HCT116 (cell line): Measurements from ENCODE around the gene FAM227A. TPM values are rescaled to one million over a fixed set of nuclear protein-coding genes. Genes with fewer than 3 reads are reported as not detected.

ENCODE experiments used
- ATAC-seq: fragments of 200-7000 bp; cut with Tn5 transposase; 2 replicates; pipeline ENCODE4 v1.9.1; 2020; ENCODE audit warnings: mild to moderate bottlenecking, moderate library complexity
- BruUV-seq: library from RNA; stranded (reverse); fragments of 400-500 nt; replicated peaks from 2 replicates; lab custom pipeline; 2021; lab: Mats Ljungman, UMichigan
- CTCF ChIA-PET: fragments of 300-600 bp; sonication (Branson Sonifier 250); formaldehyde crosslinking; loops from one replicate; lab custom pipeline; 2021; ENCODE audit warnings: antibody characterized with exemption; lab: Charles Lee
- POLR2A ChIA-PET: fragments of 300-600, 350-600 bp; sonication (Branson Sonifier 250); formaldehyde crosslinking; loops from one replicate; lab custom pipeline; 2021; ENCODE audit warnings: antibody characterized with exemption; lab: Charles Lee
- RAD21 ChIA-PET, 2 experiments: fragments of 300-600 bp; sonication (Branson Sonifier 250); formaldehyde crosslinking; loops; one replicate each; lab custom pipeline; 2023; ENCODE audit warnings: low total read pairs in 2 of 2; ENCODE audit not compliant: uncharacterized antibody in 2 of 2, unreplicated experiment in 2 of 2, low non-redundant PET in 1 of 2; lab: Charles Lee
- DNase-seq: peaks from one replicate; pipeline ENCODE4 v3.0.0-alpha.2; 2010; ENCODE audit warnings: low read depth, low spot score
- H2AFZ ChIP-seq: fragments of 200-600 bp; shearing (Covaris generic), sonication (generic); 2 replicates; pipeline ENCODE4 v1.6.1; 2017; ENCODE audit warnings: low read depth, mixed run types, mixed read lengths, antibody characterized with exemption, low read length; ENCODE audit not compliant: poor library complexity, severe bottlenecking
- H3K27ac ChIP-seq: 2 replicates; pipeline ENCODE4 v1.5.1; 2012; ENCODE audit warnings: low read depth, low read length
- H3K27me3 ChIP-seq: fragments of 200-600 bp; sonication (generic); 2 replicates; pipeline ENCODE4 v1.6.1; 2016; ENCODE audit warnings: mixed run types, low read length, mixed read lengths; ENCODE audit not compliant: insufficient read depth
- H3K36me3 ChIP-seq, 2 experiments: fragments of 200-500 bp in 1 of 2; fragments of 200-600 bp in 1 of 2; sonication (Bioruptor generic) in 1 of 2; sonication (generic) in 1 of 2; 2 replicates each; pipeline versions ENCODE4 v1.5.1 to v1.6.1; 2014 to 2016; ENCODE audit warnings: low read length in 2 of 2, inconsistent platforms in 1 of 2, mixed read lengths in 1 of 2, mixed run types in 1 of 2; ENCODE audit not compliant: insufficient read depth in 2 of 2, control insufficient read depth in 1 of 2
- H3K4me1 ChIP-seq, 2 experiments: fragments of 200-600 bp in 1 of 2; sonication (generic) in 1 of 2; 2 replicates each; pipeline versions ENCODE4 v1.5.1 to v1.6.1; 2012 to 2017; ENCODE audit warnings: low read length in 2 of 2, inconsistent platforms in 1 of 2, mild to moderate bottlenecking in 1 of 2, mixed read lengths in 1 of 2, mixed run types in 1 of 2, moderate library complexity in 1 of 2; ENCODE audit not compliant: insufficient read depth in 2 of 2, control insufficient read depth in 1 of 2
- H3K4me2 ChIP-seq: fragments of 200-600 bp; sonication (generic); 2 replicates; pipeline ENCODE4 v1.6.1; 2017; ENCODE audit warnings: mixed run types, low read length, mixed read lengths
- H3K4me3 ChIP-seq, 2 experiments: fragments of 200-600 bp in 1 of 2; sonication (generic) in 1 of 2; replicated peaks in 1 of 2; 2 replicates each; pipeline ENCODE4 v1.5.1; 2011 to 2016; ENCODE audit warnings: low read length in 2 of 2, control low read depth in 1 of 2, low read depth in 1 of 2, mild to moderate bottlenecking in 1 of 2, mixed read lengths in 1 of 2, mixed run types in 1 of 2
- H3K79me2 ChIP-seq: fragments of 200-600 bp; sonication (generic); 2 replicates; pipeline ENCODE4 v1.6.1; 2017; ENCODE audit warnings: mild to moderate bottlenecking, mixed run types, low read length, moderate library complexity, mixed read lengths; ENCODE audit not compliant: insufficient read depth
- H3K9ac ChIP-seq: fragments of 200-600 bp; sonication (generic); 2 replicates; pipeline ENCODE4 v1.6.1; 2016; ENCODE audit warnings: low read length, mixed read lengths
- H3K9me2 ChIP-seq: fragments of 200-600 bp; sonication (generic), shearing (Covaris generic); 2 replicates; pipeline ENCODE4 v1.6.1; 2017; ENCODE audit warnings: mixed run types, mild to moderate bottlenecking, moderate library complexity; ENCODE audit not compliant: insufficient read depth
- H3K9me3 ChIP-seq, 2 experiments: fragments of 200-500 bp in 1 of 2; fragments of 200-600 bp in 1 of 2; sonication (Bioruptor generic) in 1 of 2; sonication (generic) in 1 of 2; 2 replicates each; pipeline ENCODE4 v1.6.1; 2014 to 2017; ENCODE audit warnings: low read length in 2 of 2, mixed read lengths in 2 of 2, inconsistent platforms in 1 of 2, low read depth in 1 of 2, mild to moderate bottlenecking in 1 of 2, mixed run types in 1 of 2, moderate library complexity in 1 of 2; ENCODE audit not compliant: control insufficient read depth in 1 of 2, insufficient read depth in 1 of 2
- H4K20me1 ChIP-seq: fragments of 200-600 bp; sonication (generic), shearing (Covaris generic); 2 replicates; pipeline ENCODE4 v1.6.1; 2017; ENCODE audit warnings: mixed run types, mild to moderate bottlenecking, moderate library complexity; ENCODE audit not compliant: insufficient read depth
- ATF3 ChIP-seq: IDR thresholded peaks from 2 replicates; pipeline ENCODE4 v1.6.1; 2012
- CBX3 ChIP-seq: IDR thresholded peaks from 2 replicates; pipeline ENCODE4 v1.6.1; 2012; ENCODE audit warnings: low read depth
- ELF1 ChIP-seq: IDR thresholded peaks from 2 replicates; pipeline ENCODE4 v1.6.1; 2012; ENCODE audit warnings: low read depth, borderline replicate concordance
- EZH2 ChIP-seq: fragments of 200-600 bp; sonication (generic); IDR thresholded peaks from 2 replicates; pipeline ENCODE4 v1.6.1; 2017; ENCODE audit warnings: antibody characterized with exemption, mixed run types
- EZH2phosphoT487 ChIP-seq: fragments of 200-600 bp; IDR thresholded peaks from 2 replicates; pipeline ENCODE4 v1.6.1; 2018; ENCODE audit warnings: antibody characterized with exemption, borderline replicate concordance
- JUND ChIP-seq: IDR thresholded peaks from 2 replicates; pipeline ENCODE4 v1.6.1; 2012
- MAX ChIP-seq: IDR thresholded peaks from 2 replicates; pipeline ENCODE4 v1.6.1; 2012
- POLR2A ChIP-seq: IDR thresholded peaks from 2 replicates; pipeline ENCODE4 v1.7.0; 2011; ENCODE audit warnings: borderline replicate concordance; ENCODE audit not compliant: insufficient read depth, insufficient read length; ENCODE audit errors: extremely low read depth
- POLR2AphosphoS5 ChIP-seq: IDR thresholded peaks from 2 replicates; pipeline ENCODE4 v1.6.1; 2011; ENCODE audit warnings: mild to moderate bottlenecking, low read depth, low read length, moderate library complexity
- REST ChIP-seq: IDR thresholded peaks from 2 replicates; pipeline ENCODE4 v1.6.1; 2012; ENCODE audit warnings: low read depth
- SIN3A ChIP-seq: IDR thresholded peaks from 2 replicates; pipeline ENCODE4 v1.6.1; 2012; ENCODE audit warnings: low read depth
- TCF7L2 ChIP-seq: IDR thresholded peaks from 2 replicates; pipeline ENCODE4 v1.7.0; 2011; ENCODE audit warnings: borderline replicate concordance, inconsistent platforms; ENCODE audit not compliant: insufficient read depth, insufficient read length; ENCODE audit errors: extremely low read depth
- YY1 ChIP-seq: IDR thresholded peaks from 2 replicates; pipeline ENCODE4 v1.6.1; 2011; ENCODE audit warnings: low read length, low read depth, moderate library complexity, mild to moderate bottlenecking; ENCODE audit not compliant: insufficient replicate concordance; ENCODE audit errors: extremely low read depth
- ZBTB33 ChIP-seq: IDR thresholded peaks from 2 replicates; pipeline ENCODE4 v1.6.1; 2011; ENCODE audit warnings: mild to moderate bottlenecking, low read length, moderate library complexity; ENCODE audit not compliant: insufficient replicate concordance; ENCODE audit errors: extremely low read depth
- ZNF274 ChIP-seq: fragments of 200-500 bp; sonication (Bioruptor generic); IDR thresholded peaks from 2 replicates; pipeline ENCODE4 v1.6.1; 2014; ENCODE audit warnings: mild to moderate bottlenecking, low read depth, low read length, inconsistent platforms
- intact Hi-C: fragments of 100-400 bp; cut with micrococcal nuclease; formaldehyde crosslinking; loops from 2 replicates; pipeline ENCODE4 v1.10.0; 2022
- total RNA-seq: library from RNA; stranded (reverse); gene quantifications from one replicate; pipeline ENCODE4 v1.2.1, GENCODE V29; 2021; ENCODE audit not compliant: unreplicated experiment

Gene FAM227A
- total RNA-seq, 1 experiment from 2014 or later: 3.9 TPM

GRCh38 chr22:38632528-38632927, 23.7 kb downstream of the FAM227A start:
- POLR2A ChIA-PET: no interaction called here
- no TSS peak for BruUV-seq
- Histone ChIP-seq H3K27me3 (no peaks in the 10 kb centered on the region), H3K4me1 (no peaks in the 10 kb centered on the region), H3K9me2 (no peaks in the 10 kb centered on the region), H2AFZ (no peak overlapping the region), H3K4me2 (no peak overlapping the region), H3K4me3 (no peak overlapping the region), H3K27ac (no peak overlapping the region), H3K9ac (no peak overlapping the region), H3K36me3 (peaks cover 0 to 7% of the 10 kb centered on the region in 2 experiments; a peak in 2 of 4 replicates), H3K79me2 (no peaks in the 10 kb centered on the region), H3K9me3 (no peaks in the 10 kb centered on the region), H4K20me1 (no peaks in the 10 kb centered on the region)
- CTCF ChIA-PET: no interaction called here
- RAD21 ChIA-PET: no interaction called here
- ATAC-seq (no peak), DNase-seq (no peak)
- intact Hi-C loops: no loop called here
- TF ChIP-seq ZBTB33 (no peak), MAX (no peak)

- Histone ChIP-seq H3K4me2 (no peak overlapping the region), H3K27me3 (no peaks in the 10 kb centered on the region), H4K20me1 (no peaks in the 10 kb centered on the region), H3K9me2 (no peaks in the 10 kb centered on the region), H3K79me2 (no peaks in the 10 kb centered on the region), H3K27ac (no peak overlapping the region), H2AFZ (no peak overlapping the region), H3K9ac (no peak overlapping the region), H3K4me1 (no peaks in the 10 kb centered on the region), H3K36me3 (peaks cover 0 to 7% of the 10 kb centered on the region in 2 experiments; a peak in 2 of 4 replicates), H3K4me3 (no peak overlapping the region), H3K9me3 (no peaks in the 10 kb centered on the region)
- DNase-seq: no peak
- intact Hi-C loops: no loop called here
- BruUV-seq: no TSS peak
- no peak for TF ChIP-seq ZNF274
- no peak for TF ChIP-seq EZH2phosphoT487
- no peak for TF ChIP-seq CBX3
- no peak for TF ChIP-seq ATF3
- TF ChIP-seq MAX: no peak
- no peak for TF ChIP-seq REST
- no peak for TF ChIP-seq POLR2A
- no peak for TF ChIP-seq YY1
- TF ChIP-seq POLR2AphosphoS5: no peak
- TF ChIP-seq ELF1: no peak
- no peak for TF ChIP-seq TCF7L2
- no peak for TF ChIP-seq EZH2
- TF ChIP-seq SIN3A: no peak
- TF ChIP-seq JUND: no peak
- ChIA-PET CTCF (no interaction called here), POLR2A (no interaction called here), RAD21 (no interaction called here)
- no peak for ATAC-seq
These were observed 24.5 kb downstream of the FAM227A start for GRCh38 chr22:38631724-38632123.
